SK-N-SH treated with all-trans-retinoic acid at 6 μM for 48 hours (cell line): ENCODE measurements around the gene UBR1.

ENCODE experiments used
- ATAC-seq: fragments of 200-7000 bp; cut with Tn5 transposase; 3 replicates; pipeline ENCODE4 v1.9.1; 2020; ENCODE audit warnings: mild to moderate bottlenecking, moderate library complexity
- ARNTL ChIP-seq: fragments of 450-650 bp; formaldehyde crosslinking; IDR thresholded peaks from 2 replicates; pipeline ENCODE4 v1.5.0; 2020; ENCODE audit warnings: low read depth, mild to moderate bottlenecking, moderate library complexity, borderline replicate concordance
- BACH2 ChIP-seq: fragments of 250-450 bp; sonication (Bioruptor Pico); IDR thresholded peaks from 2 replicates; pipeline ENCODE4 v1.9.0; 2021; ENCODE audit warnings: mild to moderate bottlenecking, borderline replicate concordance
- CSRNP3 ChIP-seq: fragments of 250-450 bp; sonication (Bioruptor Pico); IDR thresholded peaks from 2 replicates; pipeline ENCODE4 v1.5.1; 2021; ENCODE audit warnings: mild to moderate bottlenecking, moderate library complexity
- ESRRG ChIP-seq: fragments of 250-450 bp; sonication (Bioruptor Pico); IDR thresholded peaks from 2 replicates; pipeline ENCODE4 v1.6.1; 2021; ENCODE audit warnings: mild to moderate bottlenecking
- GLIS3 ChIP-seq: fragments of 250-450 bp; sonication (Bioruptor Pico); IDR thresholded peaks from 2 replicates; pipeline ENCODE4 v1.5.0; 2020; ENCODE audit warnings: mild to moderate bottlenecking, moderate library complexity
- OSR1 ChIP-seq: fragments of 250-450 bp; sonication (Bioruptor Pico); IDR thresholded peaks from 2 replicates; pipeline ENCODE4 v1.8.0; 2022; ENCODE audit warnings: moderate library complexity, mild to moderate bottlenecking, inconsistent platforms
- PATZ1 ChIP-seq: fragments of 250-450 bp; sonication (Bioruptor Pico); IDR thresholded peaks from 2 replicates; pipeline ENCODE4 v1.8.0; 2020; ENCODE audit warnings: mild to moderate bottlenecking, moderate library complexity, borderline replicate concordance
- PPARA ChIP-seq: fragments of 250-450 bp; sonication (Bioruptor Pico); IDR thresholded peaks from 2 replicates; pipeline ENCODE4 v1.5.0; 2020; ENCODE audit warnings: mild to moderate bottlenecking, borderline replicate concordance
- RARB ChIP-seq: fragments of 250-450 bp; sonication (Bioruptor Pico); IDR thresholded peaks from 2 replicates; pipeline ENCODE4 v1.8.0; 2021; ENCODE audit warnings: mild to moderate bottlenecking, moderate library complexity
- SNAI2 ChIP-seq: fragments of 250-450 bp; sonication (Bioruptor Pico); IDR thresholded peaks from 2 replicates; pipeline ENCODE4 v1.5.0; 2020; ENCODE audit warnings: mild to moderate bottlenecking, moderate library complexity
- TCF4 ChIP-seq: fragments of 250-450 bp; sonication (Bioruptor Pico); IDR thresholded peaks from 2 replicates; pipeline ENCODE4 v1.8.0; 2021; ENCODE audit warnings: mild to moderate bottlenecking, moderate library complexity, borderline replicate concordance
- TOX ChIP-seq: fragments of 250-450 bp; sonication (Bioruptor Pico); IDR thresholded peaks from 2 replicates; pipeline ENCODE4 v1.8.0; 2021; ENCODE audit warnings: mild to moderate bottlenecking, moderate library complexity, borderline replicate concordance
- ZC3H10 ChIP-seq: fragments of 250-450 bp; sonication (Bioruptor Pico); IDR thresholded peaks from 2 replicates; pipeline ENCODE4 v1.5.1; 2021; ENCODE audit warnings: mild to moderate bottlenecking, moderate library complexity
- ZFP3 ChIP-seq: fragments of 250-450 bp; sonication (Bioruptor Pico); IDR thresholded peaks from 2 replicates; pipeline ENCODE4 v1.5.0; 2020; ENCODE audit warnings: mild to moderate bottlenecking, moderate library complexity
- ZFP30 ChIP-seq: fragments of 450-650 bp; formaldehyde crosslinking; IDR thresholded peaks from 2 replicates; pipeline ENCODE4 v1.5.0; 2022; ENCODE audit warnings: mild to moderate bottlenecking, moderate library complexity
- ZNF565 ChIP-seq: fragments of 450-650 bp; formaldehyde crosslinking; conservative IDR thresholded peaks from 2 replicates; pipeline ENCODE4 v1.5.0; 2020; ENCODE audit warnings: low read depth, mild to moderate bottlenecking, moderate library complexity
- ZNF70 ChIP-seq: fragments of 450-650 bp; formaldehyde crosslinking; IDR thresholded peaks from 2 replicates; pipeline ENCODE4 v1.5.0; 2020; ENCODE audit warnings: mild to moderate bottlenecking, moderate library complexity
- ZNF8 ChIP-seq: fragments of 450-650 bp; formaldehyde crosslinking; IDR thresholded peaks from 2 replicates; pipeline ENCODE4 v1.5.0; 2020; ENCODE audit warnings: mild to moderate bottlenecking, moderate library complexity
- TF ChIP-seq, protein P1 (sequence below): fragments of 250-450 bp; sonication (Bioruptor Pico); IDR thresholded peaks from 2 replicates; pipeline ENCODE4 v1.8.0; 2021; ENCODE audit warnings: low read depth, mild to moderate bottlenecking, moderate library complexity, borderline replicate concordance
- TF ChIP-seq, protein P2 (sequence below): fragments of 250-450 bp; sonication (Bioruptor Pico); IDR thresholded peaks from 2 replicates; pipeline ENCODE4 v1.5.0; 2020; ENCODE audit warnings: mild to moderate bottlenecking, moderate library complexity

UBR1 gene

DNA sequence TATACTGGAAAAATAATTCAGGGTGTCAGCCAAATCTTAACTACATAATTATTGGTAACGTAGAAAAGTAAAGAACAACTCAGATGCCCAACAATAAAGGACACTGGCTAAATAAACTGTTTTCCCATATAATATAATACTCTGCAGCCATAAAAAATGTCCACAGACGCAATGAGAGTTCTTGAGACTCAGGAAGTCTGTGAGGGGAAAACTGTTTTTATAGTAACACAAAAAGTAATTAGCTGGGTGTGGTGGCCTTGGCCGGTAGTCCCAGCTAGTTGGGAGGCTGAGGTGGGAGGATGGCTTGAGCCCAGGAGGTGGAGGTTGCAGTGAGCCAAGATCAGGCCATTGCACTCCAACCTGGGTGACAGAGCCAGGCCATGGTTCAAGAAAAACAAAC, 5.5 kb upstream of the UBR1 start (continued):
- TF ChIP-seq CSRNP3 (no peak), ZNF8 (no peak), ZFP30 (CRISPR knock-in tag) (no peak), PPARA (CRISPR knock-in tag) (no peak), GLIS3 (CRISPR knock-in tag) (no peak), SNAI2 (CRISPR knock-in tag) (no peak), OSR1 (CRISPR knock-in tag) (no peak)
- TF ChIP-seq, all 23 proteins: peak for 0

GRCh38 chr15:43107751-43108150, 1.9 kb upstream of the UBR1 start:
- TF ChIP-seq ZC3H10 (CRISPR knock-in tag) (no peak), OSR1 (CRISPR knock-in tag) (no peak), ESRRG (CRISPR knock-in tag) (no peak), RARB (CRISPR knock-in tag) (no peak), ARNTL (no peak), TOX (CRISPR knock-in tag) (no peak), BACH2 (no peak), PATZ1 (CRISPR knock-in tag) (no peak)
- TF ChIP-seq, protein P1, sequence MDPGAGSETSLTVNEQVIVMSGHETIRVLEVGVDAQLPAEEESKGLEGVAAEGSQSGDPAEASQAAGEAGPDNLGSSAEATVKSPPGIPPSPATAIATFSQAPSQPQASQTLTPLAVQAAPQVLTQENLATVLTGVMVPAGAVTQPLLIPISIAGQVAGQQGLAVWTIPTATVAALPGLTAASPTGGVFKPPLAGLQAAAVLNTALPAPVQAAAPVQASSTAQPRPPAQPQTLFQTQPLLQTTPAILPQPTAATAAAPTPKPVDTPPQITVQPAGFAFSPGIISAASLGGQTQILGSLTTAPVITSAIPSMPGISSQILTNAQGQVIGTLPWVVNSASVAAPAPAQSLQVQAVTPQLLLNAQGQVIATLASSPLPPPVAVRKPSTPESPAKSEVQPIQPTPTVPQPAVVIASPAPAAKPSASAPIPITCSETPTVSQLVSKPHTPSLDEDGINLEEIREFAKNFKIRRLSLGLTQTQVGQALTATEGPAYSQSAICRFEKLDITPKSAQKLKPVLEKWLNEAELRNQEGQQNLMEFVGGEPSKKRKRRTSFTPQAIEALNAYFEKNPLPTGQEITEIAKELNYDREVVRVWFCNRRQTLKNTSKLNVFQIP: no peak
- TF ChIP-seq, protein P2, sequence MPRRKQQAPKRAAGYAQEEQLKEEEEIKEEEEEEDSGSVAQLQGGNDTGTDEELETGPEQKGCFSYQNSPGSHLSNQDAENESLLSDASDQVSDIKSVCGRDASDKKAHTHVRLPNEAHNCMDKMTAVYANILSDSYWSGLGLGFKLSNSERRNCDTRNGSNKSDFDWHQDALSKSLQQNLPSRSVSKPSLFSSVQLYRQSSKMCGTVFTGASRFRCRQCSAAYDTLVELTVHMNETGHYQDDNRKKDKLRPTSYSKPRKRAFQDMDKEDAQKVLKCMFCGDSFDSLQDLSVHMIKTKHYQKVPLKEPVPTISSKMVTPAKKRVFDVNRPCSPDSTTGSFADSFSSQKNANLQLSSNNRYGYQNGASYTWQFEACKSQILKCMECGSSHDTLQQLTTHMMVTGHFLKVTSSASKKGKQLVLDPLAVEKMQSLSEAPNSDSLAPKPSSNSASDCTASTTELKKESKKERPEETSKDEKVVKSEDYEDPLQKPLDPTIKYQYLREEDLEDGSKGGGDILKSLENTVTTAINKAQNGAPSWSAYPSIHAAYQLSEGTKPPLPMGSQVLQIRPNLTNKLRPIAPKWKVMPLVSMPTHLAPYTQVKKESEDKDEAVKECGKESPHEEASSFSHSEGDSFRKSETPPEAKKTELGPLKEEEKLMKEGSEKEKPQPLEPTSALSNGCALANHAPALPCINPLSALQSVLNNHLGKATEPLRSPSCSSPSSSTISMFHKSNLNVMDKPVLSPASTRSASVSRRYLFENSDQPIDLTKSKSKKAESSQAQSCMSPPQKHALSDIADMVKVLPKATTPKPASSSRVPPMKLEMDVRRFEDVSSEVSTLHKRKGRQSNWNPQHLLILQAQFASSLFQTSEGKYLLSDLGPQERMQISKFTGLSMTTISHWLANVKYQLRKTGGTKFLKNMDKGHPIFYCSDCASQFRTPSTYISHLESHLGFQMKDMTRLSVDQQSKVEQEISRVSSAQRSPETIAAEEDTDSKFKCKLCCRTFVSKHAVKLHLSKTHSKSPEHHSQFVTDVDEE (CRISPR knock-in tag): no peak
- ATAC-seq: no peak

DNA sequence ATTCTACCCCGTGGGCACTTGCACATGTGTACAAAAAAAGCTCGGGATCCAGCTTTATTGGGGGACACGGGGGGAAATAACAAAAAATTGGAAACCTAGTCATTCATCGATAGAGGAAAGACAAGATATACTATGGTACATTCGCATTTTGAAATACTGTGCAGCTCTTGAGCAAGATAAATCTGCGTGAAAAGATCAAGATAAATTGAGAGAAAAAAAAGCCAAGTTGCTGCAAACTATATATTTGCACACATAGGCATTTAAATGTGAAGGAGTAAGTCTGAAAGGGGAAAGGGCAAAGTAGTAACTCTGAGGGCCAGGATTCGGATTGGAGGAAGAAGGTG, 620 bp upstream of the UBR1 start:
- ATAC-seq: no peak
- TF ChIP-seq ZNF70 (CRISPR knock-in tag) (no peak), BACH2 (no peak), ZNF565 (CRISPR knock-in tag) (no peak), RARB (CRISPR knock-in tag) (no peak), TCF4 (no peak), GLIS3 (CRISPR knock-in tag) (no peak), SNAI2 (CRISPR knock-in tag) (no peak), ZFP3 (CRISPR knock-in tag) (no peak), PATZ1 (CRISPR knock-in tag) (no peak), PPARA (CRISPR knock-in tag) (no peak), CSRNP3 (no peak), ZFP30 (CRISPR knock-in tag) (no peak)
- TF ChIP-seq, protein P1: no peak
- TF ChIP-seq, protein P2 (CRISPR knock-in tag): no peak
